HuH-7.5 (cell line): ENCODE measurements around the gene RIMBP3B.
"Not testable (repeated sequence)": the region's sequence is repeated elsewhere in the genome, so short reads cannot be mapped to it uniquely, and the experiment has no call there.

ENCODE experiments used
- DNase-seq: peaks from one replicate; pipeline ENCODE4 v3.0.0; 2011; ENCODE audit warnings: low spot score

Gene RIMBP3B

GRCh38 chr22:21383701-21384467 lies at the start of gene RIMBP3B:
RIMBP3B (plus strand) TSS chr22:21383751; CDS start chr22:21383859, 108 bp downstream.
- DNase-seq, result not testable (repeated sequence)

- not testable (repeated sequence) for DNase-seq
Measured at GRCh38 chr22:21357527-21357926, 26.0 kb upstream of the RIMBP3B start.

GRCh38 chr22:21360525-21360924 lies 23.0 kb upstream of the RIMBP3B start:
- DNase-seq, result not testable (repeated sequence)

GRCh38 chr22:21362473-21362872 lies 21.1 kb upstream of the RIMBP3B start:
- not testable (repeated sequence) for DNase-seq

GRCh38 chr22:21363061-21363460 lies 20.5 kb upstream of the RIMBP3B start:
- DNase-seq, result not testable (repeated sequence)

- not testable (repeated sequence) for DNase-seq
Measured at GRCh38 chr22:21363803-21364202, 19.7 kb upstream of the RIMBP3B start.

GRCh38 chr22:21364362-21364761 lies 19.2 kb upstream of the RIMBP3B start:
- not testable (repeated sequence) for DNase-seq

GRCh38 chr22:21365337-21365736 lies 18.2 kb upstream of the RIMBP3B start:
- DNase-seq, result not testable (repeated sequence)

- DNase-seq, result not testable (repeated sequence)
Measured at GRCh38 chr22:21368603-21369310, 14.8 kb upstream of the RIMBP3B start.

GRCh38 chr22:21375880-21376279 lies 7.7 kb upstream of the RIMBP3B start:
- DNase-seq, result not testable (repeated sequence)

- DNase-seq, result not testable (repeated sequence)
Measured at GRCh38 chr22:21384468-21385357, 1.2 kb downstream of the RIMBP3B start.

- not testable (repeated sequence) for DNase-seq
Measured at GRCh38 chr22:21389480-21389879, 5.9 kb downstream of the RIMBP3B start.

GRCh38 chr22:21390013-21390412 lies 6.5 kb downstream of the RIMBP3B start:
- DNase-seq, result not testable (repeated sequence)

- DNase-seq, result not testable (repeated sequence)
Measured at GRCh38 chr22:21394613-21395012, 11.1 kb downstream of the RIMBP3B start.

- DNase-seq, result not testable (repeated sequence)
Measured at GRCh38 chr22:21401197-21401969, 17.8 kb downstream of the RIMBP3B start.

- not testable (repeated sequence) for DNase-seq
Measured at GRCh38 chr22:21402763-21403314, 19.3 kb downstream of the RIMBP3B start.

- DNase-seq, result not testable (repeated sequence)
Measured at GRCh38 chr22:21407139-21407538, 23.6 kb downstream of the RIMBP3B start.

GRCh38 chr22:21407792-21408191 lies 24.2 kb downstream of the RIMBP3B start:
- not testable (repeated sequence) for DNase-seq

GRCh38 chr22:21416375-21416774 lies 32.8 kb downstream of the RIMBP3B start:
- not testable (repeated sequence) for DNase-seq

GRCh38 chr22:21417227-21417746 lies 33.7 kb downstream of the RIMBP3B start, which contains the start of gene HIC2:
HIC2 (plus strand) TSS chr22:21417371; CDS start chr22:21442832, 25,461 bp downstream.
- not testable (repeated sequence) for DNase-seq
